ENCODE measurements around the gene TGIF2.

DNA sequence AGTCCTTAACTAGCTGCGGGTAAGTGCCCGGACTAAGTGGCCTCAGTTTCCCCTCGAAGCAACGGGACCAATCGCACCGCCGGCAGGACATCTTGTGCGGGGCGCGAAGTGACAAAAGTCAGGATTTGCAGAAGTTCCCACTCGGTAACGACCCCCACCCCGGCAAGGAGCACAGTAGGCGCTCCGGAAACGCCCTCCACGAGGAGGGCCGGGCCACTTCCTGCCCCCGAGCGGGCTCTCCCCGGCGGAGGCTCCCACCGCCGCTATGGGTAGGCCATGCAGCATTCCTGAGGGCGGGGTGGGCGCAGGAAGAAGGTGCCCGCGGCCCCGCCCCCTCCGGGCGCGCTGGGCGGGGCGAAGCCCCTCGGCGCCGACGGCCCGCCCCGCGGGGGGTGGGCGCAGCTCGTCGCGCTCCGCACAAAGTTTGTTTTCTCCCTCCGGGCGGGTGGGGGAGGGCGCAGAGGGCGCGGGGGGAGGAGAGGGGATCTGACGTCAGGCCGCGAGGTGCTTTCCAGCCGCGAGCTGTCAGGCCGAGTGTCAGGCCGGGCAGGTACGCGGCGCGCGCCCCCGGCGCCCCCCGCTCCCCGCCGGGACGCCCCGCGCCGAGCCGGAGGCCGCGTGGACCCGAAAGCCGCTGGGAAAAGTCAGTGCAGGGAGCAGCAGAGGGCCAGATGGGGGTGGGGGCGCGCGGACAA is at the start of gene TGIF2:
- TF ChIP-seq CTCF (IDR thresholded peaks at IDR 0.05) (no peak), EZH2 (IDR thresholded peaks at IDR 0.05; ENCODE audit: borderline replicate concordance, insufficient read depth, low read depth, low read length, poor library complexity, severe bottlenecking) (no peak)

Data from B cell (primary cell).